Measurements from ENCODE around the gene DNAL1.
"Not testable (repeated sequence)": the region's sequence is repeated elsewhere in the genome, so short reads cannot be mapped to it uniquely, and the experiment has no call there.

DNAL1 gene

GRCh38 chr14:73640796-73641365 lies 3.9 kb upstream of the DNAL1 start:
- DNase-seq (ENCODE audit: low spot score): no peak

DNA sequence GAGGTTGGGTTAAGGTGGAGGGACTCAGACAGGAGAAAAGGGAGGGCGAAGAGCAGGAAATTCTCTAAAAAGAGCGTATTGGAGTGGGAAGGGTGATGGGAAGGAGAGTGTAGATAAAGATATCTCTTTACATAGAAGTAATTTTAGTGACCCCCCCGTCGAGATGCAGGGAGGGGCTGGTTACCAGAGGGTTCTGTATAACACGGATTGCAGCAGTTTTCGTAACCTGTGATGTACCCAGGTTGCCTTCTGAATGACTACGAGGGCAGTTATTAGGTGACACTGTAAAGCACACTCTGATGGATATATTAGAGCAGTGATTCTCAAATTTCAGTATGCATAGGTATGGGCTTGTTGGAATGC lies 443 bp downstream of the DNAL1 start:
- no peak for DNase-seq (ENCODE audit: low spot score)

DNA sequence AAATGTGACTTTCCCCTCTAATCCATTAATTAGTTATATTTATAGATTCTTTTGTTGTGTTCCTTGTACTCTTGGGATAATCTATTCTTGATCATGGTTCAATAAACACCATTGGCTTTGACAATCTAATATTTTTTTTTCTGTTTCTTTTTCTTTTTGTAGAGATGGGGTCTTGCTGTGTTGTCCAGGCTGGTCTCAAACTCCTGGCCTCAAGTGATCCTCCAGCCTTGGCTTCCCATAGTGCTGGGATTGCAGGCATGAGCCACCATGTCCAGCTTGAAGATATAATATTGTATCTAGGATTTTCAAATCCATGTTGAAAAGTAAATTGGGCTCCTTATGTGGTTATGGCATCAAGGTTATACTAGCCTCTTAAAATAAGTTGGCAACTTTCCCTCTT lies 6.2 kb downstream of the DNAL1 start:
- DNase-seq (ENCODE audit: low spot score): no peak

DNA sequence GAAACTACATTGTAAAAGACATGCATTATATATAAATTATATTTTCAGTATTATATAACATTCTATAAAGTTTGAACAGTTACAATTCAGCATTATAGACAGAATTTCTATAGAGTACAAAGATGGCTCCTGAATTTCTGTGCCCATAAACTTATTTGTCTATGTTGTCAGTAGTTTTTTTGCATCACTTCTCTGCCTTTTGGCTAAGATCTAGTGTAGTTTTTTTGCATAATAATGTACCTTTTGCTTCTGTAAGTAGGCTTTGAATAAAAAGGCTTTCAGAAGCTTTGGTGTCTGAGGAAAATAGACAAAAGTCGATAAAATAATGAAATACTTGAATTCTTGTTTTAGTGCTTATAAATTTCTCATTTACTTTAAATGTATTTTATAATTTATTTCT lies 11.1 kb downstream of the DNAL1 start:
- no peak for DNase-seq (ENCODE audit: low spot score)

GRCh38 chr14:73659202-73659601 lies 14.4 kb downstream of the DNAL1 start:
- not testable (repeated sequence) for DNase-seq (ENCODE audit: low spot score)

- DNase-seq (ENCODE audit: low spot score): no peak
These were observed 15.7 kb downstream of the DNAL1 start for GRCh38 chr14:73660511-73660910.

DNA sequence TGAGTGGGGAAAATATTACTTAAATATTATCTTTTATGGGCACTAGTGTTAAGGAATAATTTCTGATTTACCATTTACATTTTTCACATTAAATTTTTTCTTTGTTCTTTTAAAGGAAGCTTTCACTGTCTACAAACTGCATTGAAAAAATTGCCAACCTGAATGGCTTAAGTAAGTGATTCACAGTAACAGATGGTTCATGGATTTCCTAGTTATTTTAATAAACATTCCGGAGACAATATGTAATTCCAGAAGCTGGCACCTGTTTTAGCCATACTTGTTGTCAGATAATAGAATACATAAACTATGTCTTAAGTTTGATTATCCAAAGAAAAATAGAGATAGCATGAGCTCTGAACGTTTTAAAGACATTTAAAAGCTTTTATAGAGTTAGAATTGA lies 17.1 kb downstream of the DNAL1 start:
- DNase-seq (ENCODE audit: low spot score): no peak

DNA sequence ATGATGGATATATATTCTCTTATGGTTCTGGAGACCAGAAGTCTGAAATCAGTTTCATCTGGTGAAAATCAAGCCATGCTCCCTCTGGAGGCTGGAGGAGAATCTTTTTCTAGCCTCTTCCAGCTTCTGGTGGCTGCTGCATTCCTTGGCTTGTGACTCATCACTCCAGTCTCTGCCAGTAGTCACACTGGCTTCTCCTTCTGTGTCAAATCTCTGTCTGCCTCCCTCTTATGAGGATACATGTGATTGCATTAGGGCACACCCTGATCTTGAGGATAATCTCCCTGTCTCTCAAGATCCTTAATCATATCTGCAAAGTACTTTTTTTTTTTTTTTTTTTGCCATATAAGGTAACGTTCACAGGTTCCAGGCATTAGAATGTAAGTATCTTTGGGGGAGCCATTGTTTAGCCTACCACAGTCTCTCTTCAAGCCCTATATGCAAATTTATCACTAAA lies 17.7 kb downstream of the DNAL1 start:
- peak; percentile 13 for DNase-seq (ENCODE audit: low spot score)

DNA sequence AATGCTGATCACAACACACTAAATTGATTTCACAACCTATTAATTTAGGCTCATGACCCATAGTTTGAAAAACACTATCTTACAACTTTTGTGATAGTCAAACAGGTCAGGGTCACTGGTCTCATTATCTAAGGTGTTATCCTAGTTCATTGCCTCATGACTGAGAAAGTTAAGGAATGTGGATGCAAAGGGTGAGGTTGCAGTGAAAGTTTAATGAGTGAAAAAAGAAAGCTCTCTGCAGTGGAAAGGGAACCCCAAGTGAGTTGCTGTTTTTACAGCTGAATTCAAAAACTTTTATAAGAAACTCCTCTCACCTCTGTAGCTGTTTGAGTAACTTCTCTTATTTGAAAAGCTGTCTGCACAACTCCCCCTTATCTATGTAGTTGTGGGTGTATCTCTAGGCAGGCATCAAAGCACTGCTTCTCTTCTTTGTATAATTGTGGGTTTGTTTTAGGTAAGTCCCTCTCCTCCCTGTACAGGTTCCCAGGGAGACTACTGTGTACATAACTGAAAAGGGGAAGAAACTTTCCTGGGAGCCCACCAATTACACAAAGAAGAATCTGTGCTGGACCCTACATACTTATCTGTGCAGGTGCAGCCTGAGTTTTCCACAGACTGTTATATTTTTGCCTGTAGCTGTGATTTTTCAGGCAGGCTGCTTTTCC lies 18.9 kb downstream of the DNAL1 start:
- DNase-seq (ENCODE audit: low spot score): no peak

DNA sequence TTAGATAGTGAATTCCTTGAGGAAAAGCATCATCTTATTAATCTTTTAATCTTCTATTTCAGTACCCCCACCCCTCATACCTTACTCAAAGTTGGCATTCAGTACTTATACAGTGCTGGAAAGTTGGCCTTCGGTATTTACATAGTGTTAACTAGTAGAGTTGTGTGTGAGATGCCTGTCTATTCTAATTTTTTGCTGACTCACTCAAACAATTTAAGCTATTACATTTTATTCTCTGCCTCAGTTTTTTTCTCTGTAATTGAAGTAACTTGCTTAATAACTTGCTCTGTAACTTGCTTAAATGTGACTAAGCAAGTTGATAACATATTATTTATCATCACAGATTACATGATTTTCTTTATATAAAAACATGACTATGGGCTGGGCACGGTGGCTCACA lies 20.3 kb downstream of the DNAL1 start:
- DNase-seq (ENCODE audit: low spot score): no peak

DNA sequence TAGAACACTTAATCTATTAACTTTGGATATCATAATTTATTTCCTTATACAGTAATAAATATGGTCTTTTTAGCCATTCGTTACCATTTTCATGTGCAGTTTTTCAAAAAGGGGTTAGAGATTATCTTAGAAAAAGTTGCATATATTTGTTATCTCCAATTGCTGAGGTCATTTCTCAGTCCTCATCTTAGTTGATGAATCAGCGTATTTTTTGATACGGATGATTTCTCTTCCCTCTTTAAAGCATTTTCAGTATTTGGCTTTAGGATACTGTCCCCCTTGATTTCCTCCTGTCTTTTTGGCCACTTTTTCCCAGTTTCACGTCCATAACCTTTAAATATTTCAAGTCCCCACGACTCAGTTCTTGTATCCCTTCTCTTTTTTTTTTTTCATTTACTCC lies 21.8 kb downstream of the DNAL1 start:
- no peak for DNase-seq (ENCODE audit: low spot score)

DNA sequence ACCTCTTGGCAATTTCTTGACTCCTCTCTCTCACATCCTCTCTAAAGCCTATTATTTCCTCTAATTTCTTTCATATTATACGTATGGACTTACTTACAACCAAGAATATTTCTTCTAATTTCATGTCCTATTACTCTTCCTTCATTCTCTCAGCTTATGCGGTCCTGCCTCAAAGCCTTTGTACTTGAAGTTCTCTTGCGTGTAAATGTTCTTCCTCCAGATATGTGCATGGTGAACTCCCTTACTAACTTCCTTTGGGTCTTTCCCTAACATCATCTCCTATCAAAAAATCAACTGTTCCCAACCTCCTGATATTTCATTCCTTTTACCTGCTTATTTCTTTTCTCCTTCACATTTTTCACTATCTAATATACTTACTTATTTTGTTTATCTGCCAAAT lies 23.1 kb downstream of the DNAL1 start:
- no peak for DNase-seq (ENCODE audit: low spot score)

GRCh38 chr14:73674986-73675385 lies 30.2 kb downstream of the DNAL1 start:
- DNase-seq (ENCODE audit: low spot score): no peak

DNA sequence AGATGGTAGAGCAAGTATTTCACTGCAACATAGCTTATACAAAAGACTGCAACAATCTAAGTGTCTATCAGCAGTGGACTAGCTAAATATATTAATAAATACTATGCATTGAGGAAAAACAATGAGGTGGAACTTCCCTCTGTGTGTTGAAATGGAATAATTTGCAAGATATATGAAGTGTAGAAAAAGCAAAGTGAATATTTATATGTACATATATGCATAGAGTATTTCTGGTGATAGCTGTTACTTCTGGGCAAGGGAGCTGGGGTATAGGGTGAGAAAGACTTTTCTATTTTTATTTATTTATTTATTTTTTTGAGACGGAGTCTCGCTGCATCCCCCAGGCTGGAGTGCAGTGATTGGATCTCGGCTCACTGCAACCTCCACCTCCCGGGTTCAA lies 33.9 kb downstream of the DNAL1 start:
- DNase-seq (ENCODE audit: low spot score): no peak

- no peak for DNase-seq (ENCODE audit: low spot score)
These were observed 36.0 kb downstream of the DNAL1 start for GRCh38 chr14:73680821-73681220.

DNA sequence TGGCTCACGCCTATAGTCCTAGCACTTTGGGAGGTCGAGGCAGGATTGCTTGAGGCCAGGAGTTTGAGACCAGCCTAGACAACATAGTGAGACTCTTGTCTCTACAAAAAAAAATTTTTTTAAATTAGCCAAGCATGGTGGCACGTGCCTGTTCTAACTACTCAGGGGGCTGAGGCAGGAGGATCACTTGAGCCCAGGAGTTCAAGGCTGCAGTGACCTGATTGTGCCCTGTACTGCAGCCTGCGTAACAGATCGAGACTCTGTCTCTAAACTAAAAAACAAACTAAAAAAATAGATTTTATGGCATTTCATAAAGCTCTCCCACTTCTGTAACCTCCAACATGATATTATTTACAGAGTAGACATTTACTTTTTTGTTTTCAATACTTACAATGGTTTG lies 39.8 kb downstream of the DNAL1 start:
- DNase-seq (ENCODE audit: low spot score): no peak

- no peak for DNase-seq (ENCODE audit: low spot score)
These were observed 40.5 kb downstream of the DNAL1 start for GRCh38 chr14:73685328-73685727.

DNA sequence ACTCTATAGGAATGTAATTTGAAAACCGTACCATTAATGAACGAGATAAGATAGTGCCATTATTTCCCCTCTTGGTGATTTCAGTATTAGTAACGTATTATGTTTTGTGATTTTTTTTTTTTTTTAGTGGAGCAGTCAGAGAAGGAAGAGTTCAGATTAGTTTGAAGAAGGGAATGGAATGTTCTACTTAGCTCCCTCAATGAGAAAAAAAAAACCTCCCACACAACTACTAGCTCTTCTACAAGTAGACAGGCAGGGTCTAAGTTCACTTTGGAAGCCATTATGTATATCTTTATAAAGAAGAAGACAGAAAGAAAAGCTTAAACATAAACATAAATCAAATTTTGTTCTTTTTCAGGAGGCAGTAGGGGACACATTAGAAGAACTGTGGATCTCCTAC lies 42.1 kb downstream of the DNAL1 start:
- DNase-seq (ENCODE audit: low spot score): no peak

DNA sequence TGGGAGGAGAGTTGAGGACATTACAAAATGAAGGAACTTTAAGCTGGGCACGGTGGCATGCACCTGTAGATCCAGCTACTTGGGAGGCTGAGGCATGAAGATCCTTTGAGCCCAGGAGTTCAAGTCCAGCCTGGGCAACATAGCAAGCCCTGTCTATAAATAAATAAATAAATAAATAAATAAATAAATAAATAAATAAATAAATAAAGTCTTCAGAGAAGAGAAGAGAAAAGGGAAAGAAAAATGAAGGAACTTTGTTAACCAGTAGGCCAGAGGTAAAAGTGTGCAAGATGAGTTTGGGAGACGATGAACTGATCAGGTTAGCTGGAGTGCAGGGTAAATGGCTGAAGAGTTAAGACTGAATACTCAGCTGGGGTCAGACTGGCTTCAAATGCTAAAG lies 49.3 kb downstream of the DNAL1 start:
- DNase-seq (ENCODE audit: low spot score): no peak

DNA sequence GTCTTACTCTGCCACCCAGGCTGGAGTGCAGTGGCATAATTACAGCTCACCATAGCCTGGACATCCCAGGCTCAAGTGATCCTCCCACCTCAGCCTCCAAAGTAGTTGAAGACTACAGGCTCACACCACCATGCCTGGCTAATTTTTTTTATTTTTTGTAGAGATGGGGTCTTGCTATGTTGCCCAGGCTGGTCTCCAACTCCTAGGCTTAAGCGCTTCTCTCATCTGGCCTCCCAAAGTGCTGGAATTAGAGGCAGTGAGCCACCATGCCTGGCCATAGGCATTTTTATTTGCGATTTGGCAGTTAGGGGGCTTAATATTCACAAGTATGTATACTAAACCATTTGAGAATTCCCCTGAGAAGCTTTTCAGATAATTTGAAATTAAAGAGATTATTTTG lies 50.3 kb downstream of the DNAL1 start:
- no peak for DNase-seq (ENCODE audit: low spot score)

DNA sequence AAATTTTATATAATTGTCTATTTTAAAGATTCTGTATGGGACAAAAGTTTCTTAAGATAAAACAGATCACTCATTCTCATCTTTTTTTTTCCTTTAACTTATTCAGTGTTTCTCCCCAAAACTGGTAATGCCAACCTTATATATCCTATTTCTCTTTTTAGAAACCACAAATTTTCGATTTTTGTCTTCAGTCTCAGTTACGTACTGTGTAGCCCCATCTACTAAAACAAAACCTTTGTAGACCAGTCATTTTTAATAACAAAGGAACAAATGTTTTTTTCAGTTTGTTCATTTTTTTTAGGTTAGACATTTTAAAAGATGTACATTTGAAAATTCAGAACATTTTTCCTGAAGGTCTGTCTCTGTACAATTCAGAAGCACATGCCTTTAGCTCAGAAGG lies 51.2 kb downstream of the DNAL1 start:
- no peak for DNase-seq (ENCODE audit: low spot score)

- DNase-seq (ENCODE audit: low spot score): peak; percentile 28
These were observed 51.9 kb downstream of the DNAL1 start for GRCh38 chr14:73696466-73697400.

DNA sequence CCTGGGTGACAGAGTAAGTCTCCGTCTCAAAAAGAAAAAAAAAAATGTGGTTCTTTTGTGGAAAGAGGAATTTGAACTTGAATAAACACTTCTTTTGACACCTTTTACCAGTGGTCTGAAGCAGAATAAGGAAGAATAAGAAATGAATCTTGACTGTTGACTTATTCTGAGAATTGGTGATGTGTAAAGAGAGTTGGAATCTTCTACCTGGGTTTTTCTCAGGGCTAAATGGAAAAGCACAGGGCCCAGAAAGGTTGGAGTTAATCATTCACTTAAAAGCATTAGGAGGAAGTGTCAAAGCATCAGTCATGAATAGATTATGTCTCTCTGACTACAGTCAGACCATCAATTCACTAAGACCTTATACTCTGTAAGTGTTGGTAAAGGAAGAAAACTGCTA lies 55.5 kb downstream of the DNAL1 start:
- no peak for DNase-seq (ENCODE audit: low spot score)

Data from hematopoietic multipotent progenitor cell treated with erythropoietin and hydrocortisone succinate and interleukin-3 and kit ligand, for 15 days (in vitro differentiated cells).